ENCODE results near the gene UBR2. TPM values are rescaled to one million over a fixed set of nuclear protein-coding genes. Genes with fewer than 3 reads are reported as not detected.
"Not testable (repeated sequence)": the region's sequence is repeated elsewhere in the genome, so short reads cannot be mapped to it uniquely, and the experiment has no call there.

The UBR2 gene
- total RNA-seq, 2 donors from 2014 or later = 35.1 to 40.7 TPM

DNA sequence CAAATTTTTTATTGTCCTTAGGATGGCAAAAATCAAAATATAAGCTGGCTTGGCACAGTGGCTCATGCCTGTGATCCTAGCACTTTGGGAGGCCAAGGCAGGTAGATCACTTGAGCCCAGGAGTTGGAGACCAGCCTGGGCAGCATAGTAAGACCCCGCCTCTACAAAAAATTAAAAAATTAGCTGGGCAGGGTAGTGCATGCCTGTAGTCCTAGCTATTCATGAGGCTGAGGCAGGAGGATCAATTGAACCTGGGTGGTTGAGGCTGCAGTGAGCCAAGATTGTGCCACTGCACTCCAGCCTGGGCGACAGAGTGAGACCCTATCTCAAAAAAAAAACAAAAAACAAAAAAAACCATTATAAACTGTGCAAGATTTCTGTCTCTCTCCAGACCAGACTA lies 40.9 kb downstream of the UBR2 start:
- H3K4me3 Mint-ChIP-seq; DNase-seq; H3K9me3 ChIP-seq (ENCODE audit: control insufficient read depth, low read length, poor library complexity, severe bottlenecking); H3K27ac Mint-ChIP-seq; H3K27me3 Mint-ChIP-seq; ATAC-seq; H3K4me1 Mint-ChIP-seq; H3K36me3 Mint-ChIP-seq (ENCODE audit: low read depth): not testable (repeated sequence)

DNA sequence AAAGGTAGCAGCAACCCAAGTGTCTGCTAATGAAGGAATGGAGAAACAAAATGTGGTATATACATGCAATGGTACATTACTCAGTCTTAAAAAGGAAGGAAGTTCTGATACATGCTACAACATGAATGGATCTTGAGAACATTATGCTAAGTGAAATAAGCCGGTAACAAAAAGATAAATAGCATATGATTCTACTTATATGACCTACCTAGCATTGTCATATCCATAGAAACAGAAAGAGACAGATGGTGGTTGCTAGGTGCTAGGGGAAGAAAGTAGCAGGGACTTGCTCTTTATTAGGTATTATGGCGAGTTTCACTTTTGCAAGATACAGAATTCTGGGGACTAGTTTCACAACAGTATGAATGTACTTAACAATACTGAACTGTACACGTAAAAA lies 46.6 kb downstream of the UBR2 start:
- peaks cover 2% of the 10 kb centered on the region for H3K36me3 Mint-ChIP-seq (ENCODE audit: low read depth)
- H3K27ac Mint-ChIP-seq = peak overlapping the region; percentile 41
- H3K4me3 Mint-ChIP-seq = no peak overlapping the region

GRCh38 chr6:42615518-42615917 lies 51.7 kb downstream of the UBR2 start:
- ATAC-seq (no peak), DNase-seq (no peak)
- Mint-ChIP-seq H3K4me1 (peaks cover 3% of the 10 kb centered on the region), H3K27ac (peak overlapping the region; percentile 59), H3K36me3 (ENCODE audit: low read depth) (peaks cover 4% of the 10 kb centered on the region), H3K27me3 (no peaks in the 10 kb centered on the region), H3K4me3 (no peak overlapping the region)
- H3K9me3 ChIP-seq (ENCODE audit: control insufficient read depth, low read length, poor library complexity, severe bottlenecking) = no peaks in the 10 kb centered on the region

More for the DNA sequence above, 46.6 kb downstream of the UBR2 start:
- no peak for ATAC-seq
- Mint-ChIP-seq H3K4me1 (peaks cover 2% of the 10 kb centered on the region), H3K27me3 (no peaks in the 10 kb centered on the region)
- DNase-seq = no peak
- H3K9me3 ChIP-seq (ENCODE audit: control insufficient read depth, low read length, poor library complexity, severe bottlenecking) = no peaks in the 10 kb centered on the region

DNA sequence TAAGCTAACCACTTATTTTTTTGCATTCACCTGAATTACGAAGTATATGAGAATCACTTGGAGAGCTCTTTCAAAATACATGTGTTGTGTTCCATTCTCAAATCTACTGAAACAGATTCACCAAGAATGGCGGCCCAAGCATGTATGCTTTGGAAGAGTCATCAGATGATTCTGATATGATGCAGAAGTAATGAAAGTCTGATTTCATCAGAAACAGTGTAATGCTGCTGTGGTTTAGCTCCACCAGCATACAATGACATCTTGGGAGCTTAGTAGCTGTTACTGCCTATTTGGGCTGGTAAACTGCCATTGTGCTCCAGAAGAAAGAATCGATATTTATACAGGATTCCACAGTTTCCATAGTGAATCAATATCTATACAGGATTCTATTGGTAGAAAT lies 52.9 kb downstream of the UBR2 start:
- Mint-ChIP-seq H3K27me3 (no peaks in the 10 kb centered on the region), H3K36me3 (ENCODE audit: low read depth) (peaks cover 4% of the 10 kb centered on the region), H3K4me3 (no peak overlapping the region), H3K27ac (peak overlapping the region; percentile 65), H3K4me1 (peaks cover 3% of the 10 kb centered on the region)
- DNase-seq (no peak), ATAC-seq (no peak)
- no peaks in the 10 kb centered on the region for H3K9me3 ChIP-seq (ENCODE audit: control insufficient read depth, low read length, poor library complexity, severe bottlenecking)

DNA sequence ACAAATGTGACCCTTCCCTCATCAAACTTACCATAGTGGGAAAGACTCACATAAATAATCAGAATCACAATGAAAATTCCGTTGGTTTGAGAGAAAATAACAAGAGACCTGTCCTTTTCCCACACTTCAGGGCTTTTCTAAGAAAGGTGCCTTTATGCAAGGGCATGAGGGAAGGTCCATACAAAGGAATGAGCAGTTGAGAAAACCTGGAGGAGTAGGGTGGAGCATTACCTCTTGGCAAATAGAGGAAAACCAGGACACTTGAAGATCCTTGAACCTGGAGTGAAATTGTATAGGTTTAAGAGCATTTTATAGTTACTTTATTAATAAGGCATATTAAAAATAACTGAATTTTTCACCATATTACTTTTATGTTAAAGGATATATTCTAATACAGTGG lies 54.3 kb downstream of the UBR2 start:
- peak overlapping the region; percentile 65 for H3K27ac Mint-ChIP-seq
- H3K36me3 Mint-ChIP-seq (ENCODE audit: low read depth) = peaks cover 4% of the 10 kb centered on the region
- no peaks in the 10 kb centered on the region for H3K27me3 Mint-ChIP-seq
- H3K4me3 Mint-ChIP-seq = no peak overlapping the region
- no peaks in the 10 kb centered on the region for H3K9me3 ChIP-seq (ENCODE audit: control insufficient read depth, low read length, poor library complexity, severe bottlenecking)
- no peak for DNase-seq
- ATAC-seq = no peak
- peaks cover 3% of the 10 kb centered on the region for H3K4me1 Mint-ChIP-seq

DNA sequence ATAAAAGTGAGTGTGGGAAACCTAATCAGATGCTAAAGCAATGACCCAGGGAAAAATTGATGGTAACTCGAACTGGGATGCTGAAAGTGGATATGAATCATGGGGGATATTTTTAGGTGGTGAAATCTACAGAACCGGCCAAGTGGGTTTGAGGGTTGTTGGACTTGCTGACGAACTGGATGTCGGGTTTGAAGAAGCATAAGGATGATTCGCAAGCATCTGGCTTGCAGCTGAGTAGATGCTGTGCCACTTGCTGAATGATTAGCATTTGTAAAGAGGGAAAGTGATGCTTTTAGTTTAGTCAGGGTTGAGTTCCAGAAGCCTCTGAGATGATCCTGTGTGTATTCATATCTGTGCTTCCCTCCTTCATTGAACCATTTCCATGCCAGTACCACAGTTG lies 54.9 kb downstream of the UBR2 start:
- no peaks in the 10 kb centered on the region for H3K27me3 Mint-ChIP-seq
- H3K4me1 Mint-ChIP-seq = peaks cover 3% of the 10 kb centered on the region
- peaks cover 4% of the 10 kb centered on the region for H3K36me3 Mint-ChIP-seq (ENCODE audit: low read depth)
- ATAC-seq (no peak), DNase-seq (no peak)
- no peak overlapping the region for H3K4me3 Mint-ChIP-seq
- H3K27ac Mint-ChIP-seq = no peak overlapping the region
- H3K9me3 ChIP-seq (ENCODE audit: control insufficient read depth, low read length, poor library complexity, severe bottlenecking) = no peaks in the 10 kb centered on the region

GRCh38 chr6:42619963-42620362 lies 56.1 kb downstream of the UBR2 start:
- no peaks in the 10 kb centered on the region for H3K9me3 ChIP-seq (ENCODE audit: control insufficient read depth, low read length, poor library complexity, severe bottlenecking)
- H3K4me3 Mint-ChIP-seq = no peak overlapping the region
- DNase-seq (no peak), ATAC-seq (no peak)
- H3K27ac Mint-ChIP-seq = no peak overlapping the region
- peaks cover 4% of the 10 kb centered on the region for H3K36me3 Mint-ChIP-seq (ENCODE audit: low read depth)
- H3K4me1 Mint-ChIP-seq = peaks cover 5% of the 10 kb centered on the region
- H3K27me3 Mint-ChIP-seq = no peaks in the 10 kb centered on the region

DNA sequence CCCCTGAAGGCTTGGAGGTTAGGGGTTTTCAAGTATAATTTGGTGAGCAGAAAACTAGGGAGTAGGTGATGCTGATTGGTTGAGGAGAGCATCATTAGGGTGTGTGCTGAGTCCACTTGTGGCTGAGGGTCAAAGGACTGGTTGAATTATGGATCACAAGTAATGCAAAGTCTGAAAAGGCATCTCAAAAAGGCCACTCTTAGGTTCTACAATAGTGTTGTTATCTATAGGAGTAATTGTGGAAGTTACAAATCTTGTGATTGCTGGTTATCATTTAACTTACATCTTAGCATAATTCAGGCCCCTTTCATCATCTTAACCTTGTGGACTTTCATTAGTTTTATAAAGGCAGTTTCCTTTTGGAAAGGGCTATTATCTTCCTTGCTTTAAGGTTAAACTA lies 60.8 kb downstream of the UBR2 start:
- Mint-ChIP-seq H3K4me1 (peaks cover 5% of the 10 kb centered on the region), H3K27ac (no peak overlapping the region), H3K27me3 (no peaks in the 10 kb centered on the region), H3K36me3 (ENCODE audit: low read depth) (peaks cover 4% of the 10 kb centered on the region), H3K4me3 (no peak overlapping the region)
- H3K9me3 ChIP-seq (ENCODE audit: control insufficient read depth, low read length, poor library complexity, severe bottlenecking) = no peaks in the 10 kb centered on the region
- ATAC-seq (no peak), DNase-seq (no peak)

DNA sequence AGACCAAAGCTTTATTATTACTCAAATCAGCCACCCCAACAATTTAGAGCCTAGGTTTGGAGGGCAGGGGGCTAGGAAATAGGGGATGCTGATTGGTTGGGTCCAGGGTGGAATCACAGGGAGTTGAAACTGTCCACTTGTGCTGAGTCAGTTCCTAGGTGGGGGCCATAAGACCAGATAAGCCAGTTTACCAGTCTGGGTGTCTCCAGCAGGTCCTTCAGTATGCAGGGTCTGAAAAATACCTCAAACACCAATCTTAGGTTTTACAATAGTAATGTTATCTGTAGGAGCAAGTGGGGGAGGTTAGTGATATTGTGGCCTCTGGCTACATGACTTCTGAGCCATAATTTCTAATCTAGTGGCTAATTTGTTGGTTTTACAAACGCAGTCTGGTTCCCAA lies 63.2 kb downstream of the UBR2 start:
- Mint-ChIP-seq H3K4me3 (no peak overlapping the region), H3K27me3 (no peaks in the 10 kb centered on the region), H3K27ac (no peak overlapping the region), H3K4me1 (peaks cover 9% of the 10 kb centered on the region), H3K36me3 (ENCODE audit: low read depth) (peaks cover 4% of the 10 kb centered on the region)
- no peak for DNase-seq
- no peak for ATAC-seq
- H3K9me3 ChIP-seq (ENCODE audit: control insufficient read depth, low read length, poor library complexity, severe bottlenecking) = no peaks in the 10 kb centered on the region

- H3K27me3 Mint-ChIP-seq = no peaks in the 10 kb centered on the region
- ATAC-seq = no peak
- no peaks in the 10 kb centered on the region for H3K9me3 ChIP-seq (ENCODE audit: control insufficient read depth, low read length, poor library complexity, severe bottlenecking)
- peaks cover 9% of the 10 kb centered on the region for H3K4me1 Mint-ChIP-seq
- H3K36me3 Mint-ChIP-seq (ENCODE audit: low read depth) = peaks cover 4% of the 10 kb centered on the region
- no peak overlapping the region for H3K27ac Mint-ChIP-seq
- no peak for DNase-seq
- H3K4me3 Mint-ChIP-seq = no peak overlapping the region
Observed at GRCh38 chr6:42627674-42628073, 63.8 kb downstream of the UBR2 start.

GRCh38 chr6:42628604-42629003 lies 64.8 kb downstream of the UBR2 start:
- Mint-ChIP-seq H3K27ac (no peak overlapping the region), H3K4me3 (no peak overlapping the region), H3K36me3 (ENCODE audit: low read depth) (peaks cover 6% of the 10 kb centered on the region), H3K4me1 (peaks cover 9% of the 10 kb centered on the region), H3K27me3 (no peaks in the 10 kb centered on the region)
- DNase-seq (no peak), ATAC-seq (no peak)
- no peaks in the 10 kb centered on the region for H3K9me3 ChIP-seq (ENCODE audit: control insufficient read depth, low read length, poor library complexity, severe bottlenecking)

- no peaks in the 10 kb centered on the region for H3K9me3 ChIP-seq (ENCODE audit: control insufficient read depth, low read length, poor library complexity, severe bottlenecking)
- Mint-ChIP-seq H3K27me3 (no peaks in the 10 kb centered on the region), H3K36me3 (ENCODE audit: low read depth) (peaks cover 6% of the 10 kb centered on the region), H3K27ac (peak overlapping the region; percentile 70), H3K4me1 (peaks cover 7% of the 10 kb centered on the region), H3K4me3 (no peak overlapping the region)
- no peak for ATAC-seq
- DNase-seq = no peak
Observed at GRCh38 chr6:42629845-42630244, 66.0 kb downstream of the UBR2 start.

DNA sequence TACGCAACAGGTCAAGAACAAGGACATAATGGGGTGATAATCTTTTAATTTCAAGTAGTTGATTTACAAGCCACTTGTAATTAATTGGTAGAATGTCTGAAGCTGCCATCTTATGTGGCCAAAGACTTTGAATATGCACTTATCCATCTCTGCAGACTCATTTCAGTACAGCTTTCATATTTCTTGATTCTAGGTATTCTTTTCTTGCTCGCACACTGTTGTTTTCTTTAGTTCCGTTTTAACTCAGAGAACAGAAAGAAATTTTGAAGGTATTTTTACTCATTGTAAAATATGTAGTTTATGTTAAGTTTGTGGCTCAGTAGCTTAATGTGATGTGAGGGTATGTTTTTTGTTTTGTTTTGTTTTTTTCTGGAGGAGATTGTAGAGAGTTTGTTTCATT lies 73.9 kb downstream of the UBR2 start:
- ATAC-seq = no peak

DNA sequence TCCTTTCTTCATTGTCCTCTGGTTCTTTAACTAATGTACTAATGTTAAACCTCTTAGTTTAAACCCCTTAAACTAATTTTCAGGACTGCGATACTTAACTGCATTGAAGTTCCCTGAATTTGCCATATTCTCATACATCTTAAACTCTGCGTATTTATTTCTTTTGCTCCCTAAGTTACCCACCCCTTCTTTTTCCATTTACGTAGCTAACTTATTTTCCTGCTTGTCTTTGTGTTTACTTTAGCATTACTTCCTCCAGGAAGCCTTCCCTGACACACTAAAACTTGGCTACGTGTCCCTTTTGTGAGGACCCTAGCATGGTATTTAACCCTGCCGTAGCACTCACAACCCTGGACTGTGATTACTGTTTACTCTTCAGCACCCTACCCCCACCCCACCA lies 79.0 kb downstream of the UBR2 start:
- Mint-ChIP-seq H3K4me1 (peaks cover 9% of the 10 kb centered on the region), H3K4me3 (no peak overlapping the region), H3K27ac (peak overlapping the region; percentile 84), H3K36me3 (ENCODE audit: low read depth) (peaks cover 10% of the 10 kb centered on the region), H3K27me3 (no peaks in the 10 kb centered on the region)
- no peaks in the 10 kb centered on the region for H3K9me3 ChIP-seq (ENCODE audit: control insufficient read depth, low read length, poor library complexity, severe bottlenecking)
- ATAC-seq (no peak), DNase-seq (no peak)

More for the DNA sequence above, 73.9 kb downstream of the UBR2 start:
- no peak overlapping the region for H3K4me3 Mint-ChIP-seq
- peaks cover 9% of the 10 kb centered on the region for H3K36me3 Mint-ChIP-seq (ENCODE audit: low read depth)
- H3K4me1 Mint-ChIP-seq = peaks cover 16% of the 10 kb centered on the region
- H3K27me3 Mint-ChIP-seq = no peaks in the 10 kb centered on the region
- no peaks in the 10 kb centered on the region for H3K9me3 ChIP-seq (ENCODE audit: control insufficient read depth, low read length, poor library complexity, severe bottlenecking)
- H3K27ac Mint-ChIP-seq = peak overlapping the region; percentile 87
- no peak for DNase-seq

Data from T-helper 17 cell (primary cell).